ENCODE measurements around the gene USPL1. TPM values are rescaled to one million over a fixed set of nuclear protein-coding genes. Genes with fewer than 3 reads are reported as not detected.

USPL1 gene
- total and polyA plus RNA-seq, 2 experiments from 2014 or later: 9.5 to 22.0 TPM

GRCh38 chr13:30572859-30573275, 44.9 kb upstream of the USPL1 start:
- Histone ChIP-seq H3K4me2 (peak overlapping the region; percentile 58), H3K4me3 (peak overlapping the region; percentile 0), H3K4me1 (ENCODE audit: insufficient read depth) (no peaks in the 10 kb centered on the region), H3K79me2 (no peaks in the 10 kb centered on the region), H3K9me3 (ENCODE audit: low read depth) (no peaks in the 10 kb centered on the region), H3K36me3 (replicated peaks; ENCODE audit: insufficient read depth, low read depth) (no peaks in the 10 kb centered on the region), H4K20me1 (ENCODE audit: insufficient read depth, poor library complexity, severe bottlenecking) (no peaks in the 10 kb centered on the region), H3K27me3 (no peaks in the 10 kb centered on the region), H3K27ac (peak overlapping the region; percentile 28), H2AFZ (peak overlapping the region; percentile 63), H3K9me2 (replicated peaks; ENCODE audit: insufficient read depth) (no peaks in the 10 kb centered on the region)
- 34% methylated on average over 1 of the region's 1 CpG for WGBS (ENCODE audit: low lambda C conversion rate, missing lambda C conversion rate)
- TF ChIP-seq CTCF (IDR thresholded peaks at IDR 0.05; ENCODE audit: poor library complexity): peak; percentile 47
- TF ChIP-seq EZH2phosphoT487 (IDR thresholded peaks at IDR 0.05; ENCODE audit: low read depth, severe bottlenecking, unreplicated experiment): no peak
- no peak for TF ChIP-seq EZH2 (IDR thresholded peaks at IDR 0.05; ENCODE audit: borderline replicate concordance)
- peak; percentile 34 for DNase-seq (ENCODE audit: low spot score)

GRCh38 chr13:30576528-30576927, 41.2 kb upstream of the USPL1 start:
- Histone ChIP-seq H3K9me3 (ENCODE audit: low read depth) (no peaks in the 10 kb centered on the region), H4K20me1 (ENCODE audit: insufficient read depth, poor library complexity, severe bottlenecking) (no peaks in the 10 kb centered on the region), H3K4me1 (ENCODE audit: insufficient read depth) (no peaks in the 10 kb centered on the region), H3K36me3 (replicated peaks; ENCODE audit: insufficient read depth, low read depth) (no peaks in the 10 kb centered on the region), H3K4me3 (no peak overlapping the region), H3K9me2 (replicated peaks; ENCODE audit: insufficient read depth) (no peaks in the 10 kb centered on the region), H3K4me2 (no peak overlapping the region), H2AFZ (no peak overlapping the region), H3K27ac (no peak overlapping the region), H3K27me3 (no peaks in the 10 kb centered on the region), H3K79me2 (no peaks in the 10 kb centered on the region)
- no peak for TF ChIP-seq EZH2phosphoT487 (IDR thresholded peaks at IDR 0.05; ENCODE audit: low read depth, severe bottlenecking, unreplicated experiment)
- no peak for TF ChIP-seq CTCF (IDR thresholded peaks at IDR 0.05; ENCODE audit: poor library complexity)
- no peak for TF ChIP-seq EZH2 (IDR thresholded peaks at IDR 0.05; ENCODE audit: borderline replicate concordance)
- DNase-seq (ENCODE audit: low spot score): peak; percentile 36
- WGBS (ENCODE audit: low lambda C conversion rate, missing lambda C conversion rate): 73% methylated on average over 7 of the region's 7 CpGs

- no peak overlapping the region for H3K27ac ChIP-seq
- peak; percentile 8 for DNase-seq (ENCODE audit: low spot score)
- H3K27me3 ChIP-seq: no peaks in the 10 kb centered on the region
- H3K4me1 ChIP-seq (ENCODE audit: insufficient read depth): no peaks in the 10 kb centered on the region
- no peaks in the 10 kb centered on the region for H4K20me1 ChIP-seq (ENCODE audit: insufficient read depth, poor library complexity, severe bottlenecking)
- no peaks in the 10 kb centered on the region for H3K9me3 ChIP-seq (ENCODE audit: low read depth)
- WGBS (ENCODE audit: low lambda C conversion rate, missing lambda C conversion rate): 86% methylated on average over 6 of the region's 6 CpGs
- no peak overlapping the region for H3K4me3 ChIP-seq
- no peaks in the 10 kb centered on the region for H3K79me2 ChIP-seq
- no peak for TF ChIP-seq EZH2 (IDR thresholded peaks at IDR 0.05; ENCODE audit: borderline replicate concordance)
- no peak for TF ChIP-seq CTCF (IDR thresholded peaks at IDR 0.05; ENCODE audit: poor library complexity)
- no peak for TF ChIP-seq EZH2phosphoT487 (IDR thresholded peaks at IDR 0.05; ENCODE audit: low read depth, severe bottlenecking, unreplicated experiment)
- H3K4me2 ChIP-seq: no peak overlapping the region
- H3K36me3 ChIP-seq (replicated peaks; ENCODE audit: insufficient read depth, low read depth): no peaks in the 10 kb centered on the region
- no peaks in the 10 kb centered on the region for H3K9me2 ChIP-seq (replicated peaks; ENCODE audit: insufficient read depth)
- H2AFZ ChIP-seq: no peak overlapping the region
Observed at GRCh38 chr13:30577401-30577852, 40.3 kb upstream of the USPL1 start.
